OCI-LY1 (cell line): Measurements from ENCODE around the gene SPINK9.

Experiments
- H2AFZ ChIP-seq: fragments of 200-600 bp; sonication (generic), shearing (Covaris generic); 2 replicates; pipeline ENCODE4 v1.6.0; 2014; ENCODE audit warnings: antibody characterized with exemption, mild to moderate bottlenecking, low read length
- H3F3A ChIP-seq: fragments of 200-600 bp; sonication (generic), shearing (Covaris generic); 2 replicates; pipeline ENCODE4 v1.6.0; 2014; ENCODE audit warnings: mild to moderate bottlenecking, antibody characterized with exemption, low read length, moderate library complexity; ENCODE audit not compliant: insufficient read depth
- H3K27ac ChIP-seq: fragments of 200-600 bp; sonication (generic); 2 replicates; pipeline ENCODE4 v1.5.1; 2014; ENCODE audit warnings: low read length, mixed run types, mild to moderate bottlenecking, low read depth; ENCODE audit not compliant: poor library complexity, severe bottlenecking
- H3K27me3 ChIP-seq: fragments of 200-600 bp; sonication (generic); 2 replicates; pipeline ENCODE4 v1.6.0; 2014; ENCODE audit warnings: antibody characterized with exemption, mild to moderate bottlenecking, low read length, moderate library complexity; ENCODE audit not compliant: insufficient read depth
- H3K36me3 ChIP-seq: fragments of 200-600 bp; sonication (generic); 2 replicates; pipeline ENCODE4 v1.6.1; 2014; ENCODE audit warnings: mild to moderate bottlenecking, antibody characterized with exemption, low read length, moderate library complexity, mixed read lengths; ENCODE audit not compliant: insufficient read depth
- H3K4me1 ChIP-seq: fragments of 200-600 bp; sonication (generic); 2 replicates; pipeline ENCODE4 v1.5.1; 2014; ENCODE audit warnings: mild to moderate bottlenecking, low read length, moderate library complexity; ENCODE audit not compliant: insufficient read depth, severe bottlenecking
- H3K4me2 ChIP-seq: fragments of 200-600 bp; sonication (generic), shearing (Covaris generic); 2 replicates; pipeline ENCODE4 v1.6.1; 2014; ENCODE audit warnings: low read length
- H3K4me3 ChIP-seq: fragments of 200-600 bp; sonication (generic); 2 replicates; pipeline ENCODE4 v1.5.1; 2014; ENCODE audit warnings: low read length, low read depth, mild to moderate bottlenecking, mixed read lengths; ENCODE audit not compliant: poor library complexity, severe bottlenecking
- H3K79me2 ChIP-seq: fragments of 200-600 bp; shearing (Covaris generic); 2 replicates; pipeline ENCODE4 v1.6.1; 2016; ENCODE audit warnings: mixed run types, low read length, mixed read lengths; ENCODE audit not compliant: insufficient read depth
- H3K9ac ChIP-seq: fragments of 200-600 bp; sonication (generic), shearing (Covaris generic); 2 replicates; pipeline ENCODE4 v1.6.1; 2014; ENCODE audit warnings: mild to moderate bottlenecking, low read length, mixed read lengths
- H3K9me2 ChIP-seq: fragments of 200-600 bp; sonication (generic), shearing (Covaris generic); 2 replicates; pipeline ENCODE4 v1.6.1; 2014; ENCODE audit warnings: low read depth, mild to moderate bottlenecking, low read length, mixed read lengths
- H3K9me3 ChIP-seq: fragments of 200-600 bp; shearing (Covaris generic); 2 replicates; pipeline ENCODE4 v1.6.1; 2014; ENCODE audit warnings: low read length, mixed read lengths
- H4K20me1 ChIP-seq: fragments of 200-600 bp; sonication (generic), shearing (Covaris generic); 2 replicates; pipeline ENCODE4 v1.6.0; 2016; ENCODE audit warnings: mild to moderate bottlenecking, low read length; ENCODE audit not compliant: insufficient read depth
- EZH2 ChIP-seq: fragments of 200-600 bp; sonication (generic), shearing (Covaris generic); IDR thresholded peaks from 2 replicates; pipeline ENCODE4 v1.8.0; 2017; ENCODE audit warnings: borderline replicate concordance, mixed run types, mild to moderate bottlenecking, antibody characterized with exemption, low read length, moderate library complexity, mixed read lengths
- TF ChIP-seq, protein P1 (sequence below): fragments of 200-600 bp; sonication (generic), shearing (Covaris generic); IDR thresholded peaks from 2 replicates; pipeline ENCODE4 v1.5.1; 2017; ENCODE audit warnings: mild to moderate bottlenecking, antibody characterized with exemption, low read length, moderate library complexity, mixed read lengths

SPINK9 gene

DNA sequence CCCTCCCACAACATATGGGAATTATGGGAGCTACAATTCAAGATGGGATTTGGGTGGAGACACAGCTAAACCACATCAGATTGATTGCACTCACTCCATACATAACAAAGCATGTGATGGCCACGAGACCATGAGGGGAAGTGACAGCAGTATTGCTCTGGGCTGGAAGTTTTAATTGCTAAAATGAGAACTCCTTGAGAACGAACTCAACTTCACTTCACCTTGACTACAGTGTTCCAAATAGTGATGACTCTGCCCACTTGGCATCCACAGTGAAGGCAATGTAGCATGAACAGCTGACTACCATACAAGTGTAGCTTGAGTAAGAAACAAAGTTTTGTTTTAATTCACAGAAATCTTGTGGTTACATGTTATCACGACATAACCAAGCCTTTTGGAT lies 23.9 kb upstream of the SPINK9 start:
- Histone ChIP-seq H3K79me2 (no peaks in the 10 kb centered on the region), H3K27ac (no peak overlapping the region), H3K9ac (no peak overlapping the region), H4K20me1 (no peaks in the 10 kb centered on the region), H3K9me3 (no peaks in the 10 kb centered on the region), H3K4me3 (no peak overlapping the region), H3K27me3 (no peaks in the 10 kb centered on the region), H3K9me2 (no peaks in the 10 kb centered on the region), H3K36me3 (no peaks in the 10 kb centered on the region), H2AFZ (no peak overlapping the region), H3F3A (no peaks in the 10 kb centered on the region), H3K4me2 (no peak overlapping the region), H3K4me1 (no peaks in the 10 kb centered on the region)
- TF ChIP-seq, protein P1, sequence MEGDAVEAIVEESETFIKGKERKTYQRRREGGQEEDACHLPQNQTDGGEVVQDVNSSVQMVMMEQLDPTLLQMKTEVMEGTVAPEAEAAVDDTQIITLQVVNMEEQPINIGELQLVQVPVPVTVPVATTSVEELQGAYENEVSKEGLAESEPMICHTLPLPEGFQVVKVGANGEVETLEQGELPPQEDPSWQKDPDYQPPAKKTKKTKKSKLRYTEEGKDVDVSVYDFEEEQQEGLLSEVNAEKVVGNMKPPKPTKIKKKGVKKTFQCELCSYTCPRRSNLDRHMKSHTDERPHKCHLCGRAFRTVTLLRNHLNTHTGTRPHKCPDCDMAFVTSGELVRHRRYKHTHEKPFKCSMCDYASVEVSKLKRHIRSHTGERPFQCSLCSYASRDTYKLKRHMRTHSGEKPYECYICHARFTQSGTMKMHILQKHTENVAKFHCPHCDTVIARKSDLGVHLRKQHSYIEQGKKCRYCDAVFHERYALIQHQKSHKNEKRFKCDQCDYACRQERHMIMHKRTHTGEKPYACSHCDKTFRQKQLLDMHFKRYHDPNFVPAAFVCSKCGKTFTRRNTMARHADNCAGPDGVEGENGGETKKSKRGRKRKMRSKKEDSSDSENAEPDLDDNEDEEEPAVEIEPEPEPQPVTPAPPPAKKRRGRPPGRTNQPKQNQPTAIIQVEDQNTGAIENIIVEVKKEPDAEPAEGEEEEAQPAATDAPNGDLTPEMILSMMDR = no peak
- no peak for TF ChIP-seq EZH2

DNA sequence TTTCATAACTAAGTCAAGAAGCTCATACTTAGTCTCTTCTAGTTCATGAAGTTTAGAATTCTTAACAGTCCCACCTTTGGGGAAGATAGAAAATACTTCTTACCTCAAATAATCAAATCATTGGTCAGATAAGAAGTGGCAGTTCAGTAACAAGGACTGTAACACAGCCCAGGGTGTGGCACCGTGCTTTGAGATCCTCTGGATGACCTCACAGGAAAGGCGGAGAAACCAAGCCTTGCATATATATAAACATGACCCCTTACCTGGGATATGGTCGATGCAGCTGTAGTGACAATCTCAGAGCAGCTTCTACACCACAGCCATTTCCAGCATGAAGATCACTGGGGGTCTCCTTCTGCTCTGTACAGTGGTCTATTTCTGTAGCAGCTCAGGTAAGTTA lies 23.2 kb upstream of the SPINK9 start, which contains the start of gene SPINK7:
Gene SPINK7 (plus strand): TSS at position 271 of the 400 bp plus-strand sequence. CDS start 61 bp downstream, at position 332.
- no peaks in the 10 kb centered on the region for H4K20me1 ChIP-seq
- H2AFZ ChIP-seq = no peak within 1 kb of the TSS
- H3K4me1 ChIP-seq = no peaks in the 10 kb centered on the region
- H3K36me3 ChIP-seq = no peaks in the 10 kb centered on the region
- no peaks in the 10 kb centered on the region for H3K79me2 ChIP-seq
- TF ChIP-seq EZH2 = no peak
- TF ChIP-seq, protein P1 = no peak
- no peaks in the 10 kb centered on the region for H3K9me2 ChIP-seq
- H3K9me3 ChIP-seq = no peaks in the 10 kb centered on the region
- no peaks in the 10 kb centered on the region for H3F3A ChIP-seq
- H3K27me3 ChIP-seq = no peaks in the 10 kb centered on the region
- H3K9ac ChIP-seq = no peak within 1 kb of the TSS
- H3K4me2 ChIP-seq = no peak within 1 kb of the TSS
- H3K4me3 ChIP-seq = no peak within 1 kb of the TSS
- no peak within 1 kb of the TSS for H3K27ac ChIP-seq

DNA sequence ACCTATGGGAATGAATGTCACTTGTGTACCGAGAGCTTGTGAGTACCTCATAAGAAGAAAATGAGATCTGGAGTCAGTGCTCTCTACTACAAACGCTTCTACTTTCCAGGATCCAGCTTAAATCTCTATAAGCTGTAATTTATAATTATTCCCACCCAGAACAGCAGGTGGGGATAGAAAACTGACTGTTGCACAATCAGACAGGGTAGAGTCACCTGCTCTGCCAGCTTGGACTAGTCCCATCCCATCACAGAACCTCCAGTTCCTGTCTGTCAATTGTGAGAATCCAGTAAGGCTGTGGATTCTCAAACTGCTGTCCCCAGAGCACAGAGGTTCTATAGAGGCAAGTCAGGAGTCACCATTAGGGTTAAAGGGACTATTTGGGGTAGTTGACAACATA lies 21.2 kb upstream of the SPINK9 start:
- no peak overlapping the region for H3K9ac ChIP-seq
- H3K4me1 ChIP-seq = no peaks in the 10 kb centered on the region
- H3F3A ChIP-seq = no peaks in the 10 kb centered on the region
- no peak overlapping the region for H3K4me2 ChIP-seq
- H3K9me3 ChIP-seq = no peaks in the 10 kb centered on the region
- H3K4me3 ChIP-seq = no peak overlapping the region
- no peak overlapping the region for H2AFZ ChIP-seq
- no peaks in the 10 kb centered on the region for H3K27me3 ChIP-seq
- TF ChIP-seq, protein P1 = no peak
- no peak for TF ChIP-seq EZH2
- H3K36me3 ChIP-seq = no peaks in the 10 kb centered on the region
- H4K20me1 ChIP-seq = no peaks in the 10 kb centered on the region
- H3K79me2 ChIP-seq = no peaks in the 10 kb centered on the region
- H3K27ac ChIP-seq = no peak overlapping the region
- no peaks in the 10 kb centered on the region for H3K9me2 ChIP-seq
